Activated T-cell treated with anti-CD3 and anti-CD28 coated beads for 1 hour (primary cell): Measurements from ENCODE around the gene SCYL3.
"Not testable (repeated sequence)": the region's sequence is repeated elsewhere in the genome, so short reads cannot be mapped to it uniquely, and the experiment has no call there.

ENCODE experiments used
- DNase-seq: peaks from one replicate; pipeline ENCODE4 v3.0.0-alpha.2; 2020; ENCODE audit warnings: low read depth

Gene SCYL3

GRCh38 chr1:169871988-169872387 lies 21.7 kb downstream of the SCYL3 start:
- DNase-seq, result not testable (repeated sequence)

- DNase-seq, result no peak
Observed at GRCh38 chr1:169869426-169869825, 24.3 kb downstream of the SCYL3 start.

- DNase-seq, result no peak
Observed at GRCh38 chr1:169868978-169869377, 24.7 kb downstream of the SCYL3 start.

- DNase-seq, result no peak
Observed at GRCh38 chr1:169867012-169867675, 26.6 kb downstream of the SCYL3 start.

GRCh38 chr1:169866577-169866976 lies 27.1 kb downstream of the SCYL3 start:
- DNase-seq, result no peak

- not testable (repeated sequence) for DNase-seq
Observed at GRCh38 chr1:169864531-169864930, 29.2 kb downstream of the SCYL3 start.

GRCh38 chr1:169860750-169861149 lies 32.9 kb downstream of the SCYL3 start:
- DNase-seq, result no peak

- DNase-seq, result no peak
Observed at GRCh38 chr1:169860187-169860586, 33.5 kb downstream of the SCYL3 start.

- DNase-seq, result no peak
Observed at GRCh38 chr1:169859001-169859400, 34.7 kb downstream of the SCYL3 start.

- DNase-seq, result no peak
Observed at GRCh38 chr1:169858467-169858866, 35.2 kb downstream of the SCYL3 start.

- DNase-seq, result no peak
Observed at GRCh38 chr1:169853341-169853740, 40.4 kb downstream of the SCYL3 start.

- DNase-seq, result no peak
Observed at GRCh38 chr1:169849346-169850022, 44.2 kb downstream of the SCYL3 start.

- DNase-seq, result no peak
Observed at GRCh38 chr1:169848456-169848855, 45.2 kb downstream of the SCYL3 start.

GRCh38 chr1:169844941-169845608 lies 48.6 kb downstream of the SCYL3 start:
- DNase-seq, result no peak

- no peak for DNase-seq
Observed at GRCh38 chr1:169838942-169839341, 54.8 kb downstream of the SCYL3 start.

GRCh38 chr1:169836198-169836597 lies 57.5 kb downstream of the SCYL3 start:
- DNase-seq, result no peak

GRCh38 chr1:169835647-169836046 lies 58.0 kb downstream of the SCYL3 start:
- DNase-seq, result no peak

- DNase-seq, result no peak
Observed at GRCh38 chr1:169834869-169835268, 58.8 kb downstream of the SCYL3 start.

- DNase-seq, result no peak
Observed at GRCh38 chr1:169833179-169833901, 60.4 kb downstream of the SCYL3 start.

- DNase-seq, result no peak
Observed at GRCh38 chr1:169829671-169830070, 64.0 kb downstream of the SCYL3 start.

GRCh38 chr1:169824153-169824552 lies 69.5 kb downstream of the SCYL3 start:
- DNase-seq, result no peak

- DNase-seq, result no peak
Observed at GRCh38 chr1:169821500-169821899, 72.2 kb downstream of the SCYL3 start.

GRCh38 chr1:169816617-169817016 lies 77.1 kb downstream of the SCYL3 start:
- DNase-seq, result no peak
